Chondrocyte (in vitro differentiated cells): Measurements from ENCODE around the gene TBC1D21. TPM values are rescaled to one million over a fixed set of nuclear protein-coding genes. Genes with fewer than 3 reads are reported as not detected.

ENCODE experiments used
- DNase-seq: peaks from one replicate; pipeline ENCODE4 v3.0.0; 2021; ENCODE audit warnings: mixed read lengths, low spot score
- H3K27ac Mint-ChIP-seq: one replicate; pipeline ENCODE4 v1.8.0; 2021; ENCODE audit warnings: mild to moderate bottlenecking, moderate library complexity, mixed read lengths; ENCODE audit not compliant: unreplicated experiment
- H3K27me3 Mint-ChIP-seq: 2 replicates; pipeline ENCODE4 v1.8.0; 2021; ENCODE audit warnings: low read depth, mixed read lengths
- H3K36me3 Mint-ChIP-seq: 2 replicates; pipeline ENCODE4 v1.8.0; 2021; ENCODE audit warnings: low read depth, mixed read lengths
- H3K4me1 Mint-ChIP-seq: 2 replicates; pipeline ENCODE4 v1.8.0; 2021; ENCODE audit warnings: low read depth, mild to moderate bottlenecking, mixed read lengths
- H3K4me3 Mint-ChIP-seq: one replicate; pipeline ENCODE4 v1.8.0; 2021; ENCODE audit warnings: mild to moderate bottlenecking, moderate library complexity, mixed read lengths; ENCODE audit not compliant: unreplicated experiment
- H3K9me3 Mint-ChIP-seq: 2 replicates; pipeline ENCODE4 v1.8.0; 2021; ENCODE audit warnings: low read depth, mixed read lengths
- total RNA-seq: library from RNA; stranded (reverse); gene quantifications from 3 replicates; pipeline ENCODE4 v1.2.1, GENCODE V29; 2021
- TF ChIP-seq, protein P1 (sequence below): fragments of 200-600 bp; sonication (generic); IDR thresholded peaks from 2 replicates; pipeline ENCODE4 v1.5.0; 2021; ENCODE audit warnings: antibody characterized with exemption, mild to moderate bottlenecking, moderate library complexity

The TBC1D21 gene
- total RNA-seq, 1 donor from 2014 or later: not detected

DNA sequence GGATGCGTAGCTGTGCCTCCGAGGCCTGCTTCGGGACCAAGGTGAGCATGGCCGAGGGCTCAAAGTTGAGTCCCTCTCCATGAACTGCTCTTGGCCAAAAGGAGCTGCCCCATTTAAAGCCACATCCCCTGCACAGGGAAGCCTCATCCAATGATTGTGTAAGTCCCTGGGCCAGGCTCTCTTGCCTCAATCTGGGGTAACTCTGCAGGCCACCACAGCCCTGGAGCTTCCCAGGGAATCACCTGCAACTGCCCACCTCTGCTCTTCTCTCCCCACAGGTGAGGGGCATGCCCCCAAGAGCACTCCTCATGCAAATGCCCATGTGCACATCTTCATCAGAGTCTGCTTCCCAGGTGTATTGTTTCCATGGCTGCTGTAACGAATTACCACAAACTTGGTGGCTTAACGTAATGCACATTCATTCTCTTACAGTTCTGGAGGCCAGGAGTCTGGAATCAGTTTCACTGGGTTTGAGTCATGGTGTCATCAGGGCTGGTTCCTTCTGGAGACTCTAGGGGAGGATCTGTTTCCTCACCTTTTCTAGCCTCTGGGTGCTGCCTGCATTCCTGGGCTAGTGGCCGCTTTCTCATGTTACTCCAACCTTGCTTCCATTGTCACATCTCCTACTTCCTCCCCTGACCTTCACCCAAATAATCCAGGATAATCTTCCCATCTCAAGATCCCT lies 27.9 kb downstream of the TBC1D21 start:
- Mint-ChIP-seq H3K4me3 (no peak overlapping the region), H3K9me3 (no peaks in the 10 kb centered on the region), H3K27me3 (no peaks in the 10 kb centered on the region), H3K36me3 (peaks cover 6% of the 10 kb centered on the region), H3K4me1 (peaks cover 28% of the 10 kb centered on the region), H3K27ac (no peak overlapping the region)
- DNase-seq: peak; percentile 40
- TF ChIP-seq, protein P1, sequence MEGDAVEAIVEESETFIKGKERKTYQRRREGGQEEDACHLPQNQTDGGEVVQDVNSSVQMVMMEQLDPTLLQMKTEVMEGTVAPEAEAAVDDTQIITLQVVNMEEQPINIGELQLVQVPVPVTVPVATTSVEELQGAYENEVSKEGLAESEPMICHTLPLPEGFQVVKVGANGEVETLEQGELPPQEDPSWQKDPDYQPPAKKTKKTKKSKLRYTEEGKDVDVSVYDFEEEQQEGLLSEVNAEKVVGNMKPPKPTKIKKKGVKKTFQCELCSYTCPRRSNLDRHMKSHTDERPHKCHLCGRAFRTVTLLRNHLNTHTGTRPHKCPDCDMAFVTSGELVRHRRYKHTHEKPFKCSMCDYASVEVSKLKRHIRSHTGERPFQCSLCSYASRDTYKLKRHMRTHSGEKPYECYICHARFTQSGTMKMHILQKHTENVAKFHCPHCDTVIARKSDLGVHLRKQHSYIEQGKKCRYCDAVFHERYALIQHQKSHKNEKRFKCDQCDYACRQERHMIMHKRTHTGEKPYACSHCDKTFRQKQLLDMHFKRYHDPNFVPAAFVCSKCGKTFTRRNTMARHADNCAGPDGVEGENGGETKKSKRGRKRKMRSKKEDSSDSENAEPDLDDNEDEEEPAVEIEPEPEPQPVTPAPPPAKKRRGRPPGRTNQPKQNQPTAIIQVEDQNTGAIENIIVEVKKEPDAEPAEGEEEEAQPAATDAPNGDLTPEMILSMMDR: no peak

DNA sequence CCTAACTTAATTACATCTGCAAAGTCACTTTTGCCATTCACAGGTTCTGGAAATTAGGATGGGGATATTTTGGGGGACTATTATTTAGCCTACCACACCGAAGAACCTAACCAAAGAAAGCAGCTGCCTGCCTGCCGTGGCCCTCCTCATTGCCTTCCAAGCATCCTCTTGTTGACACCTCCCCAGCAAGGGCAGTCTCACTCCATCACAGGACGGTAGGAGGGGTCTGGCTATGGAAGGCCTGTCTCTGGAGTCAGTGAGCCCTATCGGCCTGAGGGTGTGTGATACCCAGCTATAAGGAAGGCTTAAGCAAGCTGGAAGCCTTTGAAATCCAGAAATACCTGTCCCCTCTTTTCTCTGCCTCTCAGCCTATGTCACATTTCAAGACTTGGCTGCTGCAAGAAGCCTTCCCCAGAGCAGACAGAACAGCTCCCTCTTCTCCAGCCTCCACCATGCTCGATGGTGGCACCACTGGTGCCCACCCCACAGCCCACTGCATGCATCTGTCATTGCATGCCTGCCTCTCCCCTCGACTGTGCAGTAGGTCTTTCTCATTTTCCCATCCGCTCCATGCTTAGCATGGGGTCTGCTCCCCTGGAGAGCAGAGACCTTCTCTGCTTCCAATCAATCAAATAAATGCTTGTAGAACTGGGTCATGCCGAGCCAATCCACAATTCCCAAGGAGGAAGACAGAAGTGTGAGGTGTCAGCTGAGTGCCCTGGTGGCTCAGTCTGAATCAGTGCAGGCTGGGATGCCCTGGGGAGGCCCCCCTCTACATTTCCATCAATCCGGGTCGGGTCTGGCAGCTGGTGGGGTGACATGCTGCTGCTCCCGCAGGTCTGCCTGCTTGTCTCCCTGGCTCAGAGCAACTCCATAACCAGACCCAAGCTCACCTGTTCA lies 29.0 kb downstream of the TBC1D21 start:
- TF ChIP-seq, protein P1: no peak
- H3K9me3 Mint-ChIP-seq: no peaks in the 10 kb centered on the region
- peaks cover 15% of the 10 kb centered on the region for H3K36me3 Mint-ChIP-seq
- peak; percentile 59 for DNase-seq
- no peak overlapping the region for H3K27ac Mint-ChIP-seq
- no peaks in the 10 kb centered on the region for H3K27me3 Mint-ChIP-seq
- no peak overlapping the region for H3K4me3 Mint-ChIP-seq
- H3K4me1 Mint-ChIP-seq: peaks cover 35% of the 10 kb centered on the region

DNA sequence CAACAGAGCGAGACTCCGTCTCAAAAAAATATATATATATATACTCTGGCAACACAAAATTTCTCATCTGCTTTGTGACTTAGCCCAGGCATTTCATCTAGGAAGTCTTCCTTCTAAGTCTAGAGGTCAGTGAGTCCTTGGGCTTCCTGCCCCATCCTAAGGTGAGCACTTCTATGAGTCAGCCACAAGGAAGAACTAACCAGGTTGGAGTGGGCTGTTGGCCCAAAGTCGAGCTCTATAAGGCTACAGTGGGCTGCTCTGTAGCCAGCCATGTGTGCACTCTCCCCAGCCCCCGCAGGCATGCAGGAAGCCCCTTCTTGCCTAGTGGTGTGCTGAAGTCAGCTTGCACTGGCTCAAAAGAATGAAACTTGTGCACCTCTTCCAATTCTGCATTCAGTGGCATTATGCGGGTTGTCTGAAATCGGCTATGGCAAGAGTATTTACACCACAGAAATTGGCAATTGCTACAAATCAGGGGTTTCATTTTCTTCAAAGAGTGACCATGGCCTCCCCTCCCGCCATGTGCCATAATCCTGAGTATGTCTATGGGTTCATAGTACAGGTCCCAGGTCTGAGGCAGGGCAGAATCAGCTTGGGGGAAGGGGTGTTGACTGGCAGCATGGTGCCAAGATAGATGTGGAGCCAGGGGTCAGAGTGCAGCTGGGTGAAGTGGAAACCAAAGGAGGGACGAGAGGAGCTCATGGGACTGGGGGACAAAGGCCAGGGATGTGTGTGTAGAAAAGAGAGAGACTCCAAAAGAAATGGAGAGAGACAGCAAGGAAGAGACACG lies 30.9 kb downstream of the TBC1D21 start:
- H3K36me3 Mint-ChIP-seq: peaks cover 18% of the 10 kb centered on the region
- H3K27me3 Mint-ChIP-seq: no peaks in the 10 kb centered on the region
- no peaks in the 10 kb centered on the region for H3K9me3 Mint-ChIP-seq
- peak; percentile 34 for DNase-seq
- peaks cover 29% of the 10 kb centered on the region for H3K4me1 Mint-ChIP-seq
- H3K4me3 Mint-ChIP-seq: no peak overlapping the region
- no peak overlapping the region for H3K27ac Mint-ChIP-seq
- TF ChIP-seq, protein P1: no peak

DNA sequence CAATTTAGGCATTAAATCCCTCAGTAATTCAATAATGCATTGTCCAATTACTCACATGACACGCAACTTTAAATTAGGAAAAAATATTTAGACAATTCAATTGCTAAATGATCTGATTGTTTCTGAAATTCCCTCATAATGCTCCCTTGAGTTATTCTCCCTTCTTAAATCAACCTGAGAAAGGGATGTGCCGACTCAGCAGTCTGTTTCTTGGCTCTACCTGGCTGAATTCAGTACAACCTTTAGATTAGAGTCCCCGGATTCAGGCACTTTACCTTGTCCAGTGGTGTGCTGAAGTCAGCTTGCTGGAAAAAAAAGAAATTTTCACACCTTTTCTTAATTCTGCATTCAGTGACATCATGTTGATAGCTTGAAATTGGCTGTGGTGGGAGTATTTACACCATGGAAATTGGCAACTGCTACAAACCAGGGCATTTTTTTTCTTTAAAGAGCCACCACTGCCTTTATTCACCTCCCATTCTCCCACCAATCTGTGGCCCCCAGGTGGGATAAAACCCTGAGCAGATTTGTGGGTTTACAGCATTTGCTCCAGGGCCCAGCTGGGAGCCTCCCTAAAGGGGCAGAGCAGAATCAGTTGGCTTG lies 32.0 kb downstream of the TBC1D21 start:
- Mint-ChIP-seq H3K4me1 (peaks cover 18% of the 10 kb centered on the region), H3K27ac (no peak overlapping the region), H3K9me3 (no peaks in the 10 kb centered on the region), H3K4me3 (no peak overlapping the region), H3K36me3 (peaks cover 18% of the 10 kb centered on the region), H3K27me3 (no peaks in the 10 kb centered on the region)
- TF ChIP-seq, protein P1: no peak
- DNase-seq: peak; percentile 46
